ENCODE results near the gene PPIG.
"Not testable (repeated sequence)": the region's sequence is repeated elsewhere in the genome, so short reads cannot be mapped to it uniquely, and the experiment has no call there.

PPIG gene

DNA sequence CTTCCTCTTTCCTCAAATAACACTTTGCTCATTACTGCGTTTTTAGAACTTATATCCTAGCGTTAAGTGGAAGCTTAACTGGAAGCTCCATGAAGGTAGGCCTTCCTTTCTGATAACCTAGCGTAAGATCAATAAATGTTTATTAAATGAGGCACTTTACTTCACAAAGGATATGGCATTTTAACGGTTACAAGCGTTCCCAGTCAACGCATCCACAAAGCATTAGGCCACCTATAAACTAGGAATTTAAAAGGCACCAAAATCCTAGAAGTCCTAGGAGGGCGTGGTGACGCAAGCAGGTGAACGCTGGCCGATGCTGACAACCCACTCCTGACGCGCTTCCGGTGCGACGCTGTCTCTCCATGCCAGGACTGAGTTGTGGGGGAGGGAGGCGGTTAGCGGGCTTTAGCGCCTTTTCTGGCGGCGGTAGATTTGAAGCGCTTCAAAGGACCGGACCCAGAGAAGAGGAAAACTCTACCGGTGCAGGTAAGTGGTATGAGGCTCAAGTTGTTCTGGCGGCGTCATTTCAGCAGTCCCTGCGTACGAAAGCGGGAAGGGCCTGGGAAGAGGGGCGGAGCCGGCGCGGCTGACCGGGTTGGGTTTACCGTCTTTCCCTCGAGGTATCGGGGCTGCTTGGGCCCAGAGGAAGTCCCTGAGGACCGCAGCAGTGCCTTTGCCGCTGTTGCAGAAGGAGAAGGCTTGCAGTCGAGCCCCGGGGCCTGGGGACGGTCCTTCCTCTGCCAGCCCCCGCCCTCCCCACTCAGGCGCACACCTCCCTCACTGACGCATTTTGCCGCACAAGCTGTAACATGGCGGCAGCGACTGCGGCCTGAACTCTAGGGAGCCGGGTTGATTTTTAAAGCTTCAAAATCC is at the start of gene PPIG:
TSS of gene PPIG (plus strand) at position 347 of the 873 bp plus-strand sequence. CDS start 19,691 bp downstream, outside the sequence.
- DNase-seq (ENCODE audit: low spot score), result peak; percentile 95

DNA sequence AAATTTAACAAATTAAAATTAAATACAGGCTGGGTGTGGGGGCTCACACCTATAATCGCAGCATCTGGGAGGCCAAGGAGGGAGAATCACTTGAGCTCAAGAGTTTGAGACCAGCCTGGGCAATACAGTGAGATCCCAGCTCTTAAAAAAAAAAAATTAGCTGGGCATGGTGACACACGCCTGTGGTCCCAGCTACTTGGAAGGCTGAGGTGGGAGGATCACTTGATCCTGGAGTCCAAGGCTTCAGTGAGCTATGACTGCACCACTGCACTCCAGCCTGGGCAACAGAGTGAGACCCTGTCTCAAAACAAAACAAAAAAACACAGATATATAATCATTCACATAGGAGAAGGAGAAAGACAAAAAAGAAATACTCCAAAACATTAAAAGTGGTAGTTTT is 44.7 kb upstream of the PPIG start:
- not testable (repeated sequence) for DNase-seq (ENCODE audit: low spot score)

DNA sequence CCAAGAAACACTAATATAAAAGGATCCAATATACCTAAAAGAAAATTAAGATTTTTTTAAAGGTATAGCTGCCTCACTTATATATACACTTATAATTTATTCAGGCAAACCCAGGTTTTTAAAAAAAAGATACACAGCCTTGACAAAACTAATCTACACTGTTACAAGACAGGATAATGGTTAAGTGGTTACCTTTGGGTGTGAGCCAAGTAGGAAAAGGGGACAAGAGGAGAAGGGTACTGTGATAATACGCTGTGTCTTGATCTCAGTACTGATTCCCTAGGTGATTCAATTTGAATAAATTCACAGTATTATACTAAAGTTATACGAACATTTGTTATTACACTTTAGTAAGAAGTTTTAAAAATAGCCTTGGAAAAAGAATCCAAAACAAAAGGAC is 44.0 kb upstream of the PPIG start:
- no peak for DNase-seq (ENCODE audit: low spot score)

DNA sequence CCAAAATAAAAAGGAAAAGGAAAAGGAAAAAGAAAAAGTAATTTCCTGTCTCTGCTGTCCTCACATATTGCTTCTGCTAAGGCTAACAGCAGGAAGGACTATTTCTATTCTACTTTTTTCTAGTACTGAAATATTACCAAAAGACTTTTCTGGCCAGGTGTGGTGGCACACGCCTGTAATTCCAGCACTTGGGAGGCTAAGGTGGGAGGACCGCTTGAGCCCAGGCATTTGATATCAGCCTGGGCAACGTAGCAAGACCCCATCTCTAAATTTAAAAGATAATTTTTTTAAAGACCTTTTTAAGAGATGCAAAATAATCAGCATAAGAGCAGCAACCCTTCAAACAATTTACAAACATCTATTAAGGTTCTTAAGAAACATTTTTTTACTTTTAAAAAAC is 41.7 kb upstream of the PPIG start:
- no peak for DNase-seq (ENCODE audit: low spot score)

DNA sequence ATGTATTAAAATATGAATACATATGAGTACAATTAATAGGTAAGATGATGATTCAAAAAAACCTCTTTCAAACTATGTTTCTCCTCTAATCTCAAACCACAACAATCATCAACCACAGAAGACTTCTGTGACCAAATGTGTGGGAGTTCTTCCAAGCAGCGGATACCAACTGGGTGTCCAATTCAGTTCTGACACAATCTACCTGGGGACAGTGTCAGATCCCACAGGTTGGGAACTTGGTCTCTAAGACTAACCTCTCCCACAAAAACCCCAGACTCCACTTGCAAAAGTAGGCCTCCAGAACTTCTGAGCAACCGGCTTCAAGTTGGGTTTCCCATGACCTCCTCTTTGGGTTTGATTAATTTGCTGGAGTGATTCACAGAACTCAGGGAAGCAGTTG is 37.4 kb upstream of the PPIG start:
- no peak for DNase-seq (ENCODE audit: low spot score)

DNA sequence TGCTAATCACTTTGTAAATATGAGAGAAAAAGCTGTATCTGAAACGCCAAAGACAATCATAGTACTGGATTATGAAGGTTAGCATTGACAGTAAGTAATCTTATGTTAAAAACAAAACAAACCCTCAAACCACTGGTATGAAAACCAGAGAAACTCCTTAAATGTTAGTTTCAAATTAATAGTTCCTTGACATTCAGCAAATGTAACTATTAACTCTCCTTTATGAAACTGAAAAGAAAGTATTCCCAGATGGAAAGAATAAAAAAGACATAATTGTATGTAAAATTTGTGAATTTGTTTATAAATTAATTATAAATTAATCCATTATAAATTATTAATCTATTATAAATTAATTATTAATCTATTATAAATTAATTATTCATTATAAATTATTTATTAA is 22.8 kb upstream of the PPIG start:
- DNase-seq (ENCODE audit: low spot score), result no peak

DNA sequence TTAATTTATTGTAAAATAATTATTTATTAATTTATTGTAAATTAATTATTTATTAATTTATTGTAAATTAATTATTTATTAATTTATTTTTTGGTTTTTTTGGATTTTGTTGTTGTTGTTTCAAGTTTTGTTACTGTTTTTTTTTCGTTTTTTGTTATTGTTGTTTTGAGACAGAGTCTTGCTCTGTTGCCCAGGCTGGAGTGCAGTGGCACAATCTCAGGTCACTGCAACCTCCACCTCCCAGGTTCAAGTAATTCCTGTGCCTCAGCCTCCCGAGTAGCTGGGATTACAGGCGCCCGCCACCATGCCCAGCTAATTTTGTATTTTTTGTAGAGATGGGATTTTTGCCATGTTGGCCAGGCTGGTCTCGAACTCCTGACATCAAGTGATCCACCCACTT is 22.1 kb upstream of the PPIG start:
- DNase-seq (ENCODE audit: low spot score), result not testable (repeated sequence)

DNA sequence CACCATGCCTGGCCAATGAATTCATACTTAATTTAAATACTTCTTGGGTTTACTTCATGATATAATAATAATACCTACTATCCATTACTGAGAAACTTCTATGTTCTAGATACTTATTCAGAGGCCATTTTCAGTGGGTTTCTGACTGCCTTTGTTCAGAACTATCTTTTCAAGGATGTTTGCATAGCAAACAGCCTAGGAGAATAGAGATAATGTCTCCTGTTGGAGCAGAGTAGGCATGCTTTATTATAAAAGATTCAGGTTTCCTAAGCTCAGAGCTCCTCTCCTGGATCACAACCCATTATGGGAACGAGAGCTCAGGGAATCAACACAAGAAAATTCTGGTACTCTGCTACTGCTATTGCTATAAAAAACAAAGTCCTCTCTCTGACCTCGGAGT is 21.6 kb upstream of the PPIG start:
- no peak for DNase-seq (ENCODE audit: low spot score)

DNA sequence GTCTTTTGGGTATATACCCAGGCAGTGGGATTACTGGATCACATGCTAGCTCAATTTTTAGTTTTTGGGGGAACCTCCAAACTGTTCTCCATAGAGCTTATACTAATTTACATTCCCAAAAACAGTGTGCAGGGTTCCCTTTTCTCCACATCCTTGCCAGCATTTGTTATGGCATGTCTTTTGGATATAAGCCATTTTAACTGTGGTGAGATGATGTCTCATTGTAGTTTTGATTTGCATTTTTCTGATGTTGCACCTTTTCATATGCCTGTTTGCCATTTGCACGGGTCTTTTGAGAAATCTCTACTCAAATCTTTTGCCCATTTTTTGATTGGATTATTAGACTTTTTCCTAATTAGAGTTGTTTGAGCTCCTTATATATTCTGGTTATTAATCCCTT is 18.5 kb upstream of the PPIG start:
- DNase-seq (ENCODE audit: low spot score), result no peak

DNA sequence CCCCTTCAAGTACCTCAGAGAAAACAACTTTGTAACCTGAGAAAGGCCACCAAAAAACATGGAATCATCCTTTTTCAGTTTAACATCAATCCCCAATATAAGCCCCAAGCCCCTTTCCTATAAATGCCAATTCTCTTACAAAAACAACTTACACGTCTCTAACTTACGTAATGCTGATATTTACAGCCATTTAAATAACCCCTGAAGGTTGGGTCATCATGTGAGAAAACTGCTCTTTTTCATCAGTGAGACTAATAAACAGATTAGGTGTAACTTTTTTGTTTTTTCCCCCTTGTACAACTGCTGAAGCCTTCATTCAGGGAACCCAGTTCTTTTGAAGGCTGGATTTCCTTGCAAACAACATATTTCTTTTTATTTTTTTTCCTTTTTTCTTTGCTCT is 14.2 kb upstream of the PPIG start:
- no peak for DNase-seq (ENCODE audit: low spot score)

DNA sequence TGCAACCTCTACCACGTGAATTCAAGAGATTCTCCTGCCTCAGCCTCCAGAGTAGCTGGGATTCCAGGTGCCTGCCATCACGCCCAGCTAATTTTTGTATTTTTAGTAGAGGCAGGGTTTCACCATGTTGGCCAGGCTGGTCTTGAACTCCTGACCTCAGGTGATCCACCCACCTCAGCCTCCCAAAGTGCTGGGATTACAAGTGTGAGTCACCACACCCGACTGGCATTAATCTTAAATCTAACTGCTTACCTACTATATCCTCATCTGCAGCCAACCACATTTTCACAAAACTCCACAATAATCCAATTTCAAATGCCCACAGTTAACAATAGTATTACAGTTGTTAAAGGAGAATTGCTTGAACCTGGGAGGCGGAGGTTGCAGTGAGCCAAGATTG is 13.4 kb upstream of the PPIG start:
- DNase-seq (ENCODE audit: low spot score), result not testable (repeated sequence)

DNA sequence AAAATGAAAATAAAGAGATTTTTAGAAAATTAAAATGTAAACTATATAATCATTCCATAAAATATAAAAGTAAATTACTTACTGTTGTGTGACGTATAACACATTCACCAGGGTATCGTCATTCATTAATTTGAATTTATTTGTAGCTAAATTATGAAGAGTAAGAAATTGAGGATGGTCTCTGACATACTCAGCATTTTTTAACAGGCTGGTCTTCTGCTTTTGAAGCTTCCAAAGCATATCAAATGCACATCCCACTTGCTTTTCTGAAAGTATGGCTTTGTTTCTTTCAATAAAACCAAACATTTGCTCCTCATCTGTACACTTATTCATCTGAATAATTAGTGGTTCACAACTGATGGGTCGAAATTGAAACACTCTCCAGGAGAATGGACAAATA is 12.6 kb upstream of the PPIG start:
- no peak for DNase-seq (ENCODE audit: low spot score)

DNA sequence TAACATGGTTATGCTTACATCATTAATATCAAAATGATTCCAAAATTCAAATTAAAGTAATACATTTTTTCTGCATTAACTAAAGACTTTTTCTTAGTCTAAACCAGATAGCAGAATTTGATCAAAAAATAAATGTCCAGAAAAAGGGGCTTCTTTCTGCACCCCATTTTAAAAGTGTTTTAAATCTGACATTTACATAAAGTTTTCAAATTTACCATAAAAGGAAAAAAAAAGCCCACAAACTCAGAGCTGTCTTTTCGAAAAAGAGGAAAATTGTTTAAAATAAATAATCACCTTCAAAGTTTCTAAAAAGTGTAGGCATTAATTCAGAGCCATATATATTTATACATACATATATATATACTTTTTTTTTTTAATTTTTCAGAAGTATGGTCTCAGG is 12.0 kb upstream of the PPIG start:
- no peak for DNase-seq (ENCODE audit: low spot score)

DNA sequence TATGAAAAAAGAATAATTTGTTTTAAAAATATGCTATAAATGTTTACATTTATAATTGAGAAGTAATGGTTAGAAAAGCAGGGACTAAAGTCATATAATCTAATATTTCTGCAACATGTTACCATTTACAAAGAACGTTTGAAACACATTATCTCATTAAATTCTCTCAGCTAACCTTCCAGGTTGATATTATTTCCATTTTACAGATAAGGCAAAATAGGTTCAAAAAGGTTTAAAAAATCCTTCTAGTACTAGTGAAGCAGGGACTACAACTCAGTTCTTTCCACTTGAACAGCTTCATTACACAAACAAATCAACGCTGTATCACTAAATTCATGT is 11.4 kb upstream of the PPIG start:
- DNase-seq (ENCODE audit: low spot score), result peak; percentile 12

DNA sequence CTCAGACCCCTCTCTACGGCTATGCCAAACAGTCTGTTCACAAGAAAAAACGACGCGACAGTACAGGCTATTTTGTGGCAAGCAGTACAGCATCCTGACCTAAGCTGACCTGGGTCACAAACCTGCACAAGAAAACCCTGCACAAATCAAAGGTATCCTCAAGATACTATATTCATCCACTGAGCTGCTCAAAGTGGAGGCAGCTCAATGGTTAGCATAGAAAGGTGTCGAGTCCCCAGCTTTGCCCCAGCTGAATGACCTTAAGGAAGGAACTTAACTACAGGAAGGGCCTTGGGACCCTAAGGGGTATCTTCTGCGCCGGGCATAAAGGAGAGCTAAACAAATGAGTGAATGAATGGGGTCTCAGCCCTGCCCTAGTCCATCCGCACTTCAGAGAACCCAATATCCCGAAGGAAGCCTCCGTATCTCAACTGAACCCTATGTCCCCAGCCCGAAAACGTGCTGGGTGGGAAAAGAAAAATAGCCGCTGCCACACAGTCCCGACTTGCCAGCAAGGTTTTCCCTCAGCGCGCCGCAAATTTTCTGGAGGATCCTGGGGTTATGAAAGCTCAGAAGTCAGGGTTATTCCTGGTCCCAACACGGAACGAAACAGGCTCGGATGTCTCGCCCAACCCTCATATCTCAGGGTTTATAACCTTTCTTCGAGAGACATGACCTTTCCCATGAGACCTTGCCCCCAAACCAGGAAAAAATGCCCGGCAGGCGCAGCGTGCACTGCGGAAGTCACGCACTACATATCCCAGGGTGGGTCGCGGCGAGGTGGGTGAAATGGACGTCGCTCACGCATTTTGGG is 10.8 kb upstream of the PPIG start, which contains the start of gene FASTKD1:
TSS of gene FASTKD1 (minus strand) at position 706 of the 814 bp plus-strand sequence. CDS start 1,836 bp downstream, outside the sequence.
- DNase-seq (ENCODE audit: low spot score), result peak; percentile 96

DNA sequence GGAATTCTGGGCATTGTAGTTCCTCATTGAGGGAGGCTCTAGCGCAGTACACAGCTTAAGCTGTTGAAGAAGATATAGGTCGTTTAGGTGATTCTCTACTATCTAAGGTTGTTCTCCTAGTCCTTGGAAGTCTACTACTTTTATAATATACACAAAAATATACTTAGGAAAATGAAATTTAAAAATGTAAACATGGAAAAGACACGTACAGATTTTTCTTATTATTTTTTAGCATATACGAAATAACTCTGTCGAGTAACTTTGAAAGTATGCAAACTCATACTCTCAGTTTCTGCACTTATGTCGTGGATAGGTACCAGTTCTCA is 10.2 kb upstream of the PPIG start:
- no peak for DNase-seq (ENCODE audit: low spot score)

DNA sequence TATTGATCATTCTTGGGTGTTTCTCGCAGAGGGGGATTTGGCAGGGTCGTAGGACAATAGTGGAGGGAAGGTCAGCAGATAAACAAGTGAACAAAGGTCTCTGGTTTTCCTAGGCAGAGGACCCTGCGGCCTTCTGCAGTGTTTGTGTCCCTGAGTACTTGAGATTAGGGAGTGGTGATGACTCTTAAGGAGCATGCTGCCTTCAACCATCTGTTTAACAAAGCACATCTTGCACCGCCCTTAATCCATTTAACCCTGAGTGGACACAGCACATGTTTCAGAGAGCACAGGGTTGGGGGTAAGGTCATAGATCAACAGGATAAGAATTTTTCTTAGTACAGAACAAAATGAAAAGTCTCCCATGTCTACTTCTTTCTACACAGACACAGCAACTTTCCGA is 9.6 kb upstream of the PPIG start:
- not testable (repeated sequence) for DNase-seq (ENCODE audit: low spot score)

DNA sequence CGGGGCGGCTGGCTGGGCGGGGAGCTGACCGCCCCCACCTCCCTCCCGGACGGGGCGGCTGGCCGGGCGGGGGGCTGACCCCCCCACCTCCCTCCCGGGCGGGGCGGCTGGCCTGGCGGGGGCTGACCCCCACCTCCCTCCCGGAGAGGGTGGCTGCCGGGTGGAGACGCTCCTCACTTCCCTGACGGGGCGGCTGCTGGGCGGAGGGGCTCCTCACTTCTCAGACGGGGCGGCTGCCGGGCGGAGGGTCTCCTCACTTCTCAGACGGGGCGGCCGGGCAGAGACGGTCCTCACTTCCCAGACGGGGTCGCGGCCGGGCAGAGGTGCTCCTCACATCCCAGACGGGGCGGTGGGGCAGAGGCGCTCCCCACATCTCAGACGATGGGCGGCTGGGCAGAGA is 8.9 kb upstream of the PPIG start:
- not testable (repeated sequence) for DNase-seq (ENCODE audit: low spot score)

DNA sequence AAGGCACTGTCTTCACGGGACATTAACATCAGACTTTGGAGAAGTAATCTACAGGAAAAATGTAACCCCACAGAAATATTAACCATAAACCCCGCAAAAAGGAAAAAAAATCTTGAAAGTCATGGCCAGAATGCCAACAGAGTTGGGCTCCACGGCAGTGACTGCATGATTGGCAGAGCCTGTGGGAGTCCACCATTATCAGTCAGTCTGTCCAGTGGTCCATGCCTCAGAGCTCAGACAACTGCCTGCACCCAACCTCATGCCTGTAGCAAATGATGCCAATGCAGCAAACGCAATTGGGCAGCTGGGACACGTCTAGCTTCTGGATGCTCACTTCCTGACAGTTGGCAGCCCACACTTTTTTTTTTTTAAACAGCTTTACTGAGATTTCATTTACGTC is 5.1 kb upstream of the PPIG start:
- DNase-seq (ENCODE audit: low spot score), result no peak

DNA sequence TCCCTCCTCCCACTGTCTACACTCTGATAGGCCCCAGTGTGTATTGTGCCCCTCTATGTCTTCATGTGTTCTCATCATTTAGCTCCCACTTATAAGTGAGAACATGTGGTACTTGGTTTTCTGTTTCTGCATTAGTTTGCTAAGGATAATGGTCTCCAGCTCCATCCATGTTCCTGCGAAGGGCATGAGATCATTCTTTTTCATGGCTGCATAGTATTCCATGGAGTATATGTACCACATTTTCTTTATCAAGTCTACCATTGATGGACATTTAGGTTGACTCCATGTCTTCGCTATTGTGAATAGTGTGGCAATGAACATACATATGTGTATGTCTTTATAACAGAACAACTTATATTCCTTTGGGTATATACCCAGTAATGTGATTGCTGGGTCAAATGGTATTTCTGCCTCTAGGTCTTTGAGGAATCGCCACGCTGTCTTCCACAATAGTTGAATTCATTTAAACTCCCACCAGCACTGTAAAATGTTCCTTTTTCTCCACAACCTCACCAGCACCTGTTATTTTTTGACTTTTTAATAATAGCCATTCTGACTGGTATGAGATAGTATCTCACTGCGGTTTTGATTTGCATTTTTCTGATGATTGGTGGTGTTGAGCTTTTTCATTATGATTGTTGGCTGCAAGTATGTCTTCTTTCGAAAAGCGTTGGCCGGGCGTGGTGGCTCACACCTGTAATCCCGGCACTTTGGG is 1.4 kb upstream of the PPIG start:
- not testable (repeated sequence) for DNase-seq (ENCODE audit: low spot score)

DNA sequence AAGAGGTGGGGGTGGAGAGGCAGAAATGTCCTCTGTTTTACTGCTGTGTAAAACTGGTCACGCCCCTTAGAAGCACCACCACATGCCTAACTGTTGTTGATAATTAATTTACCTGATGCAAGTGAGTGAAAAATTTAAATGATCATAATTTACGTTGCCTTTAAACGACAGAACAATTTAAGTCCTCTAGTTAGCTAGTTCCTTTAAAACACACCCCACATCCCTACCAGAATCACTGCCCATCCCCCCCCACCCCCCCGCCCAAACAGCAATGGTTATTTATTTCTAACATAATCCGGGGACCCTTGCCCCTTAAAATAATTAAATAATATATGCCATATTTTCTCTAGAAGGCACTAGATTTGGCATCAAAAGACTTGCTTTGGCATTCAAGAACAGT is 633 bp upstream of the PPIG start:
- no peak for DNase-seq (ENCODE audit: low spot score)

DNA sequence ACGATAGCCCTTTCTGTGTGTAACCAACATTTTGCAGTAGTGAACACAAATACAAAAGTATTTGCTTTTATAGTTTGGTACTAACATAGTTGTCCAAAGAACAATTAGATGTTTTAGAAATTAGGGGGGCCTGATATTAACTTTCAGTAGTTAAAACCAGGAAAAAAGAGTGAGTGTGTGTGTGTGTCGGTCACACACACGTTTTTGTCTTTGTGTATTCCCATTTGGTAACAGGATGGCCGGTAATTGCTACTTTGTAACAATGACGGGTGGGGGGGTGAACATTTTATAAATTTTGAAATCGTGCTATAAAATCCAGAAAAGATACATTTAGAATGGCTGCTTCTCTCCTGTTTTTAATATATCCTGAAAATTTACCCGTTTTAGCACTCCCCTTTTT is 1.5 kb downstream of the PPIG start:
- no peak for DNase-seq (ENCODE audit: low spot score)

DNA sequence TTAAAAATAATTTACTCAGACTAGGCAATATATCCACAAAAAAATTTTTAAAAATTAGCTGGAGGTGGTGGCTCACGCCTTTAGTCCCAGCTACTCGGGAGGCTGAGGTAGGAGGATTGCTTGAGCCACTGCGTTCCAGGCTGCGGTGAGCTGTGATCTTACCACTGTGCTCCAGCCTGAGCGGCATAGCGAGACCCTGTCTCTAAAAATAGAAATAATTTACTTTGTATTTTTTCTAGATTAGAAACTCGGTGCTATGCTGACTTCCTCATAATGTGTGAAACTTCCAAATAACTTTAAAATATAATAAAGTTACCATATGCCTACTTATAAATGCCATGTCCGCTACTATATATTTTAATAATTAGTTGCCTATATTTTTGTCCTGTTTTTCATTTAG is 6.7 kb downstream of the PPIG start:
- DNase-seq (ENCODE audit: low spot score), result no peak
